SHP77 treated with DMSO at 0.1 percent for 48 hours (cell line): ENCODE measurements around the gene TRIM27.
"Not testable (repeated sequence)": the region's sequence is repeated elsewhere in the genome, so short reads cannot be mapped to it uniquely, and the experiment has no call there.

Experiments used
- DNase-seq: peaks from one replicate; lab custom pipeline; 2025; lab: John Stamatoyannopoulos, UW

The TRIM27 gene

GRCh38 chr6:28896505-28897368, 27.0 kb downstream of the TRIM27 start:
- DNase-seq, result no peak

DNA sequence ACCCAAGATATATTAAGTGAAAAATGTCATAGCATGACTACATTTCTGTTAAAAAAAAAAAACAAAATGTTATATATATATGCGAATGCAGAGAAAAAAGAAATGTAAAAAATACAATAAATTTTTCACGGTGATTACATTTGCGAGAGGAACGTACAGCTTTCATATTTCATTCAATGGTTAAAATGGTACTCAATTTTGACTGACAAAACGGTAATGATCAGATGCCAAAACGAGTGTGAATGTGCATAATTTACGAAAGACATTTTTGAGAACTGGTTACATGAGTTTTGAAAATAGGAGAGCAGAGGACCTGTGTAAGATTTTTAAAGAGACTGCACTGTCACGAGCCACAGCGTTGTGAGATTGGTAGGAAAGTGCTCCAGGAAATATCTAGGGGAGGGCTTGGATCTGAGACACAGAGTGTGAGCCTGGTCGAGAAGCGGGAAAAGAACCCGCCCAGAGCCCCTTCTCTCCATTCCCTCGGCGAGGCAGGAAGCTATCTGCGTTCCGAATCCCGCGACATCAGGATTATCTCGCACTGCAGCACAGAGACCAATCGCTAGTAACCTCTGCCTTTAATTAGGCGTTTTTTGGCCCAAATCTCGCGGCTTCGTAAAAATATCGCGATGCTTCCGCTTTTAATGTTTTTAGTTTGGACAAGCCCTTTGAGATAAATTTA, 28.5 kb downstream of the TRIM27 start:
- peak; percentile 93 for DNase-seq

DNA sequence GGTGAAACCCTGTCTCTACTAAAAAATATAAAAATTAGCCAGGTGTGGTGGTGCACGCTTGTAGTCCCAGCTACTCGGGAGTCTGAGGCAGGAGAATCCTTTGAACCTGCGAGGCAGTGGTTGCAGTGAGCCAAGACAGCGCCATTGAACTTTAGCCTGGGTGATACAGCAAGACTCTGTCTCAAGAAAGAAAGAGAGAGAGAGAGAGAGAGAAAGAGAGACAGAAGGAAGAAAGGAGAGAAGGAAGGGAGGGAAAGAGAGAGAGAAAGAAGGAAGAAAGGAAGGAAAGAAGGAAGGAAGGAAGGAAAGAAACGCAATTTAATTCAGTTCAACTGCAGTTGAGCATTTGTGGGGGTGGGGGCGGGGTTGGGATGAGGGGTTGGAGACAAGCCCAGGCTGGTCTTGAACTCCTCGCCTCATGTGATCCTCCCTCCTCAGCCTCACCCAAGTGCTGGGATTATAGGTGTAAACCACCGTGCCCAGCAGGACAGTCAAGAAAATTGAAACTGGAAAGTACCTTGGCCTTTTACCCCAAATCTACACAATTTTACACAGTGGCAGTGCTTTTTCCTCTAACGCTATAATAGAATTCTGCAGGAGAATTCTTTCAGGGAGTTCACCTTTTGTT, 30.5 kb downstream of the TRIM27 start:
- DNase-seq, result no peak

GRCh38 chr6:28892525-28892924, 31.3 kb downstream of the TRIM27 start:
- no peak for DNase-seq

GRCh38 chr6:28887796-28888496, 35.8 kb downstream of the TRIM27 start:
- no peak for DNase-seq

DNA sequence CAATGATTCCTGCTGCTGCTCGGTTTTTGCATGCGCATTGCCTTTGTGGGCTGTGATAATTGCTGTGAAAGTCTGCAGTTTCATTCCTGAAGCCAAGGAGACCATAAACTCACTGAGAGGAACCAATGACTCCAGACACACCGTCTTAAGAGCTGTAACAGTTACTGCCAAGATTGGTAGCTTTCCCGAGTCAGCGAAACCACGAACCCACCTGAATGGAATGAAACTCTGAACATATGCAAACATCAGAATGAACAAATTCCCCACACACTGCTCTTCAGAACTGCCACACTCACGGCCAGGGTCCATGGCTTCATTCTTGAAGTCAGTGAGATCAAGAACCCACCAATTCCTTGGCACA, 37.7 kb downstream of the TRIM27 start:
- no peak for DNase-seq

DNA sequence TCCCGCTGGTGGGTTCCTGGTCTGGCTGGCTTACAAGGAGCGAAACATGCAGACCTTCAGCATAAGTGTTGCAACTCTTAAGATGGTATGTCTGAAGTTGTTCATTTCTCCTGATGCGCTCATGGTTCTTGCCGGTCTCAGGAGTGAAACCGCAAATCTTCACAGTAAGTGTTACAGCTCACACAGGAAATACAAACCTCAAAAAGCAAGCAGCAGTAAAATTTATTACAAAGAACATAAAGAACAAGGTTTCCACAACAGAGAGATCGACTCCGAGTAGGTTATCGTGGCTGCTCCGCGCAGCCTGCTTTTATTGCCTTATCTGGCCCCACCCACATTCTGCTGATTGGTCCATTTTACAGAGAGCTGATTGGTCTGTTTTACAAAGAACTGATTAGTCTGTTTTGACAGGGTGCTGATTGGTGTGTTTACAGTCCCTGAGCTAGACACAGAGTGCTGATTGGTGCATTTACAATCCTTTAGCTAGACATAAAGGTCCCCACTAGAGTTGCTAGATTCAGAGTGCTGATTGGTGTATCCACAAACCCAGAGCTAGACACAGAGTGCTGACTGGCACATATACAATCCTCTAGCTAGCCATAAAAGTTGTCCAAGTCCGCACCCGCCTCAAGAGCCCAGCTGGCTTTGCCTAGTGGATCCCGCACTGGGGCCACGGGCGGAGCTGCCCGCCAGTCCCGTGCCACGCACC, 39.2 kb downstream of the TRIM27 start:
- no peak for DNase-seq

DNA sequence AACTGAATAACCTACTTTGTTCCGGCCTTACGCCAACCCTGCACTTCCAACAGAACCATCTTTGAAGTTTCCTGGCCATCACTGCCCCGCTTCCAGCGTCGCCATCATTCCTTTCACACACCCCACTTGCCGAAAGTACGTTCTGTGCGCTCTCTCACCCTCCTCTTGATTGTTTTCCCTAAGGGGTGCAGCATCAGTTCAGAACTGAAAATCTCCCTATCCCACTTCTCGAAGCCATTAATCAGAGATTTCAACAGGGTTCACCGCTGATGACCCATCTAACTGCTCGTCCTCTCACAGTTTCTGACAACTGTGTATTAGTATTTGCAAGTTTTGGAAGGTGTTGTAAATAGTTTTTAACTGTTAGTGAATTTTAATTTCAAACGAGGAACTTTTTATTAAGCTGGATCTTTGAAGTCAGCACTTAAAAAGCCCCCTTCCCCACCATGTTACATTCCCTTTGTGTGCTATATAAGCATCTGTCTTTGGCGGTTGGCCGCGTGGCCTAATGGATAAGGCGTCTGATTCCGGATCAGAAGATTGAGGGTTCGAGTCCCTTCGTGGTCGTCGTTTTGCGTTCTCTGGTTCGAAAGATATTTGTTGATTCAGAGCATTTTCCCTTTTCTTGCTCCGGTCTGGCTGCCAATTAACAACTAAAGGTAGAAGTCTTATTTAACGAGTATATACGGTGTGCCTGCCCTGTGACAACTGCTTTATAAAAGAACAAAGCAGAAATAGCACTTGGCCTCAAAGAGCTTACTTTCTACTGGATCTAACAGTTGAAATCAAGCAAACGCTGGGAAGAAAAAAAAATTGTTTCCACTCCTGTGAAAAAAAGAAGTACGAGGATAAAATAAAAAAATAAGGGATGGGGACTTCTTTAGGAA, 42.6 kb downstream of the TRIM27 start:
- DNase-seq, result peak; percentile 62

DNA sequence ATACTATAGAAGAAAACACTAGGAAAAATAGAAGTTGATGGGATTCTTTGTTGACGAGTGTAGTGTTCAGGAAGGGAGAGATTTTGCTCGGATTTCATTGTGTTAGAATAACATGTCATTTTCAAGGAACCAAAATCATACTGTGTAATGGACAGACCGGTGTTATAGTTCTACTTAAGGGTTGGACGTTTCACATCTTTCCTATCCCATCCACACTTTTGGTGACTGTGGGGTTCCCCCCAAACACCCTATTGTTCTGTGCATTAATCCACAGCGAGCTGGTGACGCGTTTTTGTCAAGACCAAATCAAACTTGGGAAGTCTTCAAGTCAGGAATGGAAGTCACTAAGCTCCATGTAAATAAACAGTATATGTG, 43.3 kb downstream of the TRIM27 start:
- DNase-seq, result no peak

- DNase-seq, result no peak
Measured at GRCh38 chr6:28876710-28877109, 47.1 kb downstream of the TRIM27 start.

- DNase-seq, result no peak
Measured at GRCh38 chr6:28875191-28875747, 48.5 kb downstream of the TRIM27 start.

DNA sequence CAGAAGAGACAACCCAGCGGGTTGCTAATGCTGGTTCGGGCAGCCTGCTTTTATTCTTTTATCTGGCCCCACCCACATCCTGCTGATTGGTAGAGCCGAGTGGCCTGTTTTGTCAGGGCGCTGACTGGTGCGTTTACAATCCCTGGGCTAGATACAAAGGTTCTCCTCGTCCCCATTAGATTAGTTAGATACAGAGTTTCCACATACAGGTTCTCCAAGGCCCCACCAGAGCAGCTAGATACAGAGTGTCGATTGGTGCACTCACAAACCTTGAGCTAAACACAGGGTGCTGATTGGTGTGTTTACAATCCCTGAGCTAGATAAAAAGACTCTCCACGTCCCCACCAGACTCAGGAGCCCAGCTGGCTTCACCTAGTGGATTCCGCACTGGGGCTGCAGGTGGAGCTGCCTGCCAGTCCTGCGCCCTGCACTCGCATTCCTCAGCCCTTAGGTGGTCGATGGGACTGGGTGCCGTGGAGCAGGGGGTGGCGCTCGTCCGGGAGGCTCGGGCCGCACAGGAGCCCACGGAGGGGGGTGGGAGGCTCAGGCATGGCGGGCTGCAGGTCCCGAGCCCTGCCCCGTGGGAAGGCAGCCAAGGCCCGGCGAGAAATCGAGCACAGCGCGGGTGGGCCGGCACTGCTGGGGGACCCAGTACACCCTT, 51.5 kb downstream of the TRIM27 start:
- not testable (repeated sequence) for DNase-seq

DNA sequence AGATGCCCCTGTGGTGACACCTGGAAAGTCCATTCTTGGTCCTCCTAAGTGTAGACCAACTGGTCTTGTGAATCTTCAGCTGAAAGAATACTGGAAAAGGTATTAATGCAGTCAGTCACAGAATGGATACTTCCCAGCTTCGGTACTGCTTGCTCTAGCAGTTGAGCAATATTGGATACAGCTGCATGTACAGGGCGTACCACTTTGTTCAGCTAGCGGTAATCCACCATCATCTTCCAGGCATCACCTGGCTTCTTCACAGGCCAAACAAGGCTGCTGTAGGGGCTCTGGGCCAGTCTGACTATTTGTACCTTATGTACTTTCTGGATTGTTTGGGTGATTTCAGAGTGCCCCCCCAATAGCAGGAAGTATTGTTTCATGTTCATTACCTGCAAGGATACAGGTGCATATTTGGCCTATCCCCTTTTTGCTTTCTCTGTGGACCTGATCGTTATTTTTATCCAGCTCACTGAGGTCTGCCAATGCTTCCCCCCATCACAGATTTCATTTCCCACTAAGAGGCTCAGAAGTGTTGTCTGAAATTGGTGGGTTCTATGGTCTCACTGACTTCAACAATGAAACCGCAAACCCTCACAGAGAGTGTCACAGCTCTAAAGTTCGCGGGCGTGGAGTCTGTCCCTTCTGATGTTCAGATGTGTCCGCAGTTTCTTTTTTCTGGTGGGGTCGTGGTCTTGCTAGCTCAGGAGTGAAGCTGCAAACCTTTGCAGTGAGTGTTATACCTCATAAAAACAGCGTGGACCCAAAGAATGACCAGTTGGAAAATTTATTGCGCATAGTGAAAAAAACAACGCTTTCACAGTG, 52.2 kb downstream of the TRIM27 start:
- no peak for DNase-seq

DNA sequence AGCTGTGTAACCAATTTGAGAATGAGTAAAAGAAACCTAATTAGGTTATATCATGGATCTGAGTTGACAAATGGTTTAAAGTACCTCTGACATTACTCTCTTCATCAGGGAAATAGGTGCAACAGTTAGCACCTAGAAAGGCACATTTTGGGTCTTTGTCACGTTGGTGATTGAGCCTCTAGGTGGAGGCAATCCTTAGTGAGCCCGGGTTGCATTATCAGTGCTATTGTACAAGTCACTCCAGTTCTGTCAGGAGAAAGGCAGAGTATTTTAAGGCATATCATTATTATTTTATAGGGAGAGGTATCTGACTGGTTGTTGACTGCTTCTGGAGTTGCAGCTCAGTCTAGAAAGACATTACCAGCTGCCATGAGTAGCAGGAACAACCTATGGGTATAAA, 54.9 kb downstream of the TRIM27 start:
- no peak for DNase-seq

- DNase-seq, result no peak
Measured at GRCh38 chr6:28867086-28867409, 56.7 kb downstream of the TRIM27 start.

- DNase-seq, result peak; percentile 70
Measured at GRCh38 chr6:28866205-28867085, 57.3 kb downstream of the TRIM27 start.

DNA sequence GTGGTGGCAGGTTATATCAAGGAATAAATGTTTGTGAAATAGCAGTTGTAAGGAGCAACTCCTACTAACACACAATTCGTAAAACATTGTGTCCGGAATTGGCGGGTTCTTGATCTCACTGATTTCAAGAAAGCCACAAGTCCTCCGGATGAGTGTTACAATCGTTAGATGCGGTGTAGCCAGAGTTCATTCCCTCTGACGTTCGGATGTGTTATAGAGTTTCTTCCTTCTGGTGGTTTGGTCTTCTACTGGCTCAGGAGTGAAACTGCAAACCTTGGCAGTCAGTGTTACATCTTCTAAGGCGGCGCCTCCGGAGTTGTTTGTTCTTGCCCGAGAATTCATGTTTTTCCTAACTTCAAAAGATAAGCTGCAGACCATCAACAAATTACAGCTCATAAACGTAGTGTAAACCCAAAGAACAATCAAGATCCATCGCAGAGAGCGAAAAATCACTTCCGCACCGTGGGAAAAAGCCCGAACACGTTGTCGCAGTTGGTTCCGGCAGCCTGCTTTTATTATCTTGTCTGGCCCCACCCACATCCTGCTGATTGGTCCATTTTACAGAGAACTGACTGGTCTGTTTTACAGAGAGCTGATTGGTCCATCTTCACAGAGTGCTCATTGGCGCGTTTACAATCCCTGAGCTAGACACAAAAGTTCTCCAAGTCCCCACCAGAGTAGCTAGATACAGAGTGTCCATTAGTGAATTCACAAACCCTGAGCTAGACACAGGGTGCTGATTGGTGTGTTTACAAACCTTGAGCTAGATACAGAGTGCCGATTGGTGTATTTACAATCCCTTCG, 58.2 kb downstream of the TRIM27 start:
- DNase-seq, result peak; percentile 97
